Anterior cingulate cortex (tissue), 58 donors: ENCODE measurements around the gene PRR14.
"Not testable (repeated sequence)": the region's sequence is repeated elsewhere in the genome, so short reads cannot be mapped to it uniquely, and the experiment has no call there.

Experiments used
- DNase-seq, 58 donors: peaks; one replicate each; lab custom pipeline; 2025; lab: John Stamatoyannopoulos, UW

PRR14 gene

GRCh38 chr16:30628628-30629540, 21.9 kb upstream of the PRR14 start:
- DNase-seq: peak in 53 of 58 donors; percentile 5 to 88 (median 60)

- DNase-seq: not testable (repeated sequence)
Observed at GRCh38 chr16:30632454-30632853, 18.3 kb upstream of the PRR14 start.

- DNase-seq: no peak
Observed at GRCh38 chr16:30633526-30633925, 17.2 kb upstream of the PRR14 start.

GRCh38 chr16:30636599-30636998, 14.2 kb upstream of the PRR14 start:
- no peak for DNase-seq

GRCh38 chr16:30637139-30637538, 13.6 kb upstream of the PRR14 start:
- not testable (repeated sequence) for DNase-seq

- DNase-seq: no peak
Observed at GRCh38 chr16:30637944-30638343, 12.8 kb upstream of the PRR14 start.

- no peak for DNase-seq
Observed at GRCh38 chr16:30641378-30641982, 9.3 kb upstream of the PRR14 start.

GRCh38 chr16:30644334-30644830, 6.4 kb upstream of the PRR14 start:
- DNase-seq: no peak

- DNase-seq: no peak
Observed at GRCh38 chr16:30645727-30646126, 5.0 kb upstream of the PRR14 start.

GRCh38 chr16:30647274-30647571, 3.5 kb upstream of the PRR14 start:
- no peak for DNase-seq

GRCh38 chr16:30649725-30650368, 913 bp upstream of the PRR14 start:
- DNase-seq: peak in 5 of 58 donors; percentile 38 to 70 (median 54)

GRCh38 chr16:30651124-30652004, 604 bp downstream of the PRR14 start:
- peak in 47 of 58 donors; percentile 17 to 69 (median 51) for DNase-seq

GRCh38 chr16:30652005-30652296, 1.2 kb downstream of the PRR14 start:
- no peak for DNase-seq

GRCh38 chr16:30652718-30653117, 2.0 kb downstream of the PRR14 start:
- no peak for DNase-seq

GRCh38 chr16:30654856-30655255, 4.1 kb downstream of the PRR14 start:
- DNase-seq: no peak

GRCh38 chr16:30655815-30656347, 5.1 kb downstream of the PRR14 start:
- no peak for DNase-seq

GRCh38 chr16:30656388-30656787, 5.6 kb downstream of the PRR14 start:
- DNase-seq: no peak

- peak in 3 of 58 donors; percentile 39 to 76 (median 73) for DNase-seq
Observed at GRCh38 chr16:30656974-30657865, 6.5 kb downstream of the PRR14 start.
